ENCODE data around the gene PRDM15.

The PRDM15 gene

GRCh38 chr21:41901099-41901498 lies 22.0 kb upstream of the PRDM15 start:
- DNase-seq = no peak
- Histone ChIP-seq H3K4me3 (ENCODE audit: low read depth, low read length) (no peak overlapping the region), H3K36me3 (peaks cover 59% of the 10 kb centered on the region), H3K27me3 (ENCODE audit: insufficient read depth, low read depth, severe bottlenecking) (no peaks in the 10 kb centered on the region), H3K9me3 (ENCODE audit: severe bottlenecking) (no peaks in the 10 kb centered on the region), H3K27ac (no peak overlapping the region)
- TF ChIP-seq, protein P1, sequence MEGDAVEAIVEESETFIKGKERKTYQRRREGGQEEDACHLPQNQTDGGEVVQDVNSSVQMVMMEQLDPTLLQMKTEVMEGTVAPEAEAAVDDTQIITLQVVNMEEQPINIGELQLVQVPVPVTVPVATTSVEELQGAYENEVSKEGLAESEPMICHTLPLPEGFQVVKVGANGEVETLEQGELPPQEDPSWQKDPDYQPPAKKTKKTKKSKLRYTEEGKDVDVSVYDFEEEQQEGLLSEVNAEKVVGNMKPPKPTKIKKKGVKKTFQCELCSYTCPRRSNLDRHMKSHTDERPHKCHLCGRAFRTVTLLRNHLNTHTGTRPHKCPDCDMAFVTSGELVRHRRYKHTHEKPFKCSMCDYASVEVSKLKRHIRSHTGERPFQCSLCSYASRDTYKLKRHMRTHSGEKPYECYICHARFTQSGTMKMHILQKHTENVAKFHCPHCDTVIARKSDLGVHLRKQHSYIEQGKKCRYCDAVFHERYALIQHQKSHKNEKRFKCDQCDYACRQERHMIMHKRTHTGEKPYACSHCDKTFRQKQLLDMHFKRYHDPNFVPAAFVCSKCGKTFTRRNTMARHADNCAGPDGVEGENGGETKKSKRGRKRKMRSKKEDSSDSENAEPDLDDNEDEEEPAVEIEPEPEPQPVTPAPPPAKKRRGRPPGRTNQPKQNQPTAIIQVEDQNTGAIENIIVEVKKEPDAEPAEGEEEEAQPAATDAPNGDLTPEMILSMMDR (IDR thresholded peaks at IDR 0.05; ENCODE audit: low read depth, low read length) = no peak

- no peak for DNase-seq
- Histone ChIP-seq H3K9me3 (ENCODE audit: severe bottlenecking) (no peaks in the 10 kb centered on the region), H3K4me3 (ENCODE audit: low read depth, low read length) (no peak overlapping the region), H3K36me3 (peaks cover 60% of the 10 kb centered on the region), H3K27ac (no peak overlapping the region), H3K27me3 (ENCODE audit: insufficient read depth, low read depth, severe bottlenecking) (no peaks in the 10 kb centered on the region)
- TF ChIP-seq, protein P1 (IDR thresholded peaks at IDR 0.05; ENCODE audit: low read depth, low read length) = no peak
Observed at GRCh38 chr21:41900401-41900800, 21.3 kb upstream of the PRDM15 start.

DNA sequence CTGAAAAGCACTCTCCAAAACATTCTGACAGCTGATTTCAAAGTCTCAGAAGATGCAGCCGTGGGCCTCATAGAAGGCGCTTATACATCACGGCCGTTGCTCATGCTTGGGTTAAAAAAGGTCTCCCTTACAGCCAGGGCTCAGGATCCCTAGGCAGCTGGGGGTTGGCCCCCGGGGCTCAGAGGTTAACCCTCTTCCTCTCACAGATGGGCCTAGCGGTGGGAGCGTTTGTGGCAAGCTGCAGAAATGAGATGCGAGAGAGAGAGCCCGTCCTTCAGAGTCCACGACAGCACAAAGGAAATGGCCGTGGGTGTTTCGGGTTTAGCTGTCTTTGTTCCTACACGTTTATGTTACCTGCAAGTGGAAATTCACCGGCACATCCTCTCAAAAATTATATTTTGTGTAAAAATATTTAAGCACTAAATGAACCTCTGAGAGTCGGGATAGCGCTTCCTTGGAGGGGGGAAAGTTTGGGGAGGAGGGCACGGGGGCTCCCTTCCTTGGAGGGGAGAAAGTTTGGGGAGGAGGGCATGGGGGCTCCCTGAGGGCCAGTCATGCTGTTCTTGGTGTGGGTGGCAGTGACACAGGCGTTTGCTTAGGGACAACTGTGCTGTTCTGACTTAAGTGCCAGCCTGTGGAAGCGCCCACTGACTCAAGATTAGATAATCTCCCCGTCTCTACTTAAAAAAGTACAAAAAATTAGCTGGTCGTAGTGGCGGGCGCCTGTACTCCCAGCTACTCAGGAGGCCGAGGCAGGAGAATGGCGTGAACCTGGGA lies 20.5 kb upstream of the PRDM15 start:
- no peak for DNase-seq
- Histone ChIP-seq H3K4me3 (ENCODE audit: low read depth, low read length) (no peak overlapping the region), H3K27ac (no peak overlapping the region)

GRCh38 chr21:41898998-41899397 lies 19.9 kb upstream of the PRDM15 start:
- H3K27ac ChIP-seq = peak overlapping the region; percentile 45; the same call in 1 of the 2 replicates

More for the DNA sequence above, 20.5 kb upstream of the PRDM15 start:
- Histone ChIP-seq H3K27me3 (ENCODE audit: insufficient read depth, low read depth, severe bottlenecking) (no peaks in the 10 kb centered on the region), H3K9me3 (ENCODE audit: severe bottlenecking) (no peaks in the 10 kb centered on the region), H3K36me3 (peaks cover 65% of the 10 kb centered on the region)
- TF ChIP-seq, protein P1 (IDR thresholded peaks at IDR 0.05; ENCODE audit: low read depth, low read length) = no peak

GRCh38 chr21:41897700-41898099 lies 18.6 kb upstream of the PRDM15 start:
- no peaks in the 10 kb centered on the region for H3K9me3 ChIP-seq (ENCODE audit: severe bottlenecking)
- peaks cover 65% of the 10 kb centered on the region for H3K36me3 ChIP-seq
- H3K27me3 ChIP-seq (ENCODE audit: insufficient read depth, low read depth, severe bottlenecking) = no peaks in the 10 kb centered on the region
- TF ChIP-seq, protein P1 (IDR thresholded peaks at IDR 0.05; ENCODE audit: low read depth, low read length) = no peak
- H3K4me3 ChIP-seq (ENCODE audit: low read depth, low read length) = no peak overlapping the region
- DNase-seq = no peak
- H3K27ac ChIP-seq = peak overlapping the region; percentile 45

More at GRCh38 chr21:41898998-41899397, 19.9 kb upstream of the PRDM15 start:
- Histone ChIP-seq H3K27me3 (ENCODE audit: insufficient read depth, low read depth, severe bottlenecking) (no peaks in the 10 kb centered on the region), H3K9me3 (ENCODE audit: severe bottlenecking) (no peaks in the 10 kb centered on the region), H3K4me3 (ENCODE audit: low read depth, low read length) (no peak overlapping the region), H3K36me3 (peaks cover 69% of the 10 kb centered on the region)
- DNase-seq = no peak
- TF ChIP-seq, protein P1 (IDR thresholded peaks at IDR 0.05; ENCODE audit: low read depth, low read length) = no peak
